ENCODE measurements around the gene ZFYVE27. TPM values are rescaled to one million over a fixed set of nuclear protein-coding genes. Genes with fewer than 3 reads are reported as not detected.
A peak's percentile ranks its signal among the peaks of the same experiment; 100 is the strongest.

The ZFYVE27 gene
- total and polyA plus RNA-seq, 2 donors from 2014 or later: 23.3 to 34.4 TPM

- H3K36me3 ChIP-seq (ENCODE audit: control insufficient read depth in 2 of 3, insufficient read depth in 3 of 3, low read length in 3 of 3): peaks cover 3 to 74% (median 38%) of the 10 kb centered on the region in 3 donors
- H3K27ac ChIP-seq (ENCODE audit: low read depth in 2 of 2, low read length in 2 of 2): no peak overlapping the region
- intact Hi-C loops (cut with DNase I): no loop called here
- H3K4me3 ChIP-seq (ENCODE audit: low read length in 3 of 3): no peak overlapping the region
- H3K4me1 ChIP-seq (ENCODE audit: control insufficient read depth in 2 of 3, insufficient read depth in 2 of 3, low read depth in 1 of 3, low read length in 3 of 3): no peaks in the 10 kb centered on the region
- DNase-seq (peak in 1 of 5 donors; percentile 41), FAIRE-seq (no peak)
- H3K9ac ChIP-seq (ENCODE audit: low read length in 3 of 3): no peak overlapping the region
- H3K9me3 ChIP-seq (ENCODE audit: control insufficient read depth in 2 of 3, insufficient read depth in 1 of 3, low read length in 3 of 3): no peaks in the 10 kb centered on the region
- no peaks in the 10 kb centered on the region for H3K27me3 ChIP-seq (ENCODE audit: control insufficient read depth, insufficient read depth, low read length)
- TF ChIP-seq, protein P1, sequence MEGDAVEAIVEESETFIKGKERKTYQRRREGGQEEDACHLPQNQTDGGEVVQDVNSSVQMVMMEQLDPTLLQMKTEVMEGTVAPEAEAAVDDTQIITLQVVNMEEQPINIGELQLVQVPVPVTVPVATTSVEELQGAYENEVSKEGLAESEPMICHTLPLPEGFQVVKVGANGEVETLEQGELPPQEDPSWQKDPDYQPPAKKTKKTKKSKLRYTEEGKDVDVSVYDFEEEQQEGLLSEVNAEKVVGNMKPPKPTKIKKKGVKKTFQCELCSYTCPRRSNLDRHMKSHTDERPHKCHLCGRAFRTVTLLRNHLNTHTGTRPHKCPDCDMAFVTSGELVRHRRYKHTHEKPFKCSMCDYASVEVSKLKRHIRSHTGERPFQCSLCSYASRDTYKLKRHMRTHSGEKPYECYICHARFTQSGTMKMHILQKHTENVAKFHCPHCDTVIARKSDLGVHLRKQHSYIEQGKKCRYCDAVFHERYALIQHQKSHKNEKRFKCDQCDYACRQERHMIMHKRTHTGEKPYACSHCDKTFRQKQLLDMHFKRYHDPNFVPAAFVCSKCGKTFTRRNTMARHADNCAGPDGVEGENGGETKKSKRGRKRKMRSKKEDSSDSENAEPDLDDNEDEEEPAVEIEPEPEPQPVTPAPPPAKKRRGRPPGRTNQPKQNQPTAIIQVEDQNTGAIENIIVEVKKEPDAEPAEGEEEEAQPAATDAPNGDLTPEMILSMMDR (IDR thresholded peaks at IDR 0.05; ENCODE audit: borderline replicate concordance, extremely low read depth, insufficient read depth): no peak
Measured at GRCh38 chr10:97755718-97756117, 18.8 kb downstream of the ZFYVE27 start.

GRCh38 chr10:97757471-97757870 lies 20.5 kb downstream of the ZFYVE27 start:
- peak in 1 of 5 donors; percentile 33 for DNase-seq
- TF ChIP-seq, protein P1 (IDR thresholded peaks at IDR 0.05; ENCODE audit: borderline replicate concordance, extremely low read depth, insufficient read depth): no peak
- Histone ChIP-seq H3K4me3 (ENCODE audit: low read length in 3 of 3) (no peak overlapping the region), H3K9me3 (ENCODE audit: control insufficient read depth in 2 of 3, insufficient read depth in 1 of 3, low read length in 3 of 3) (no peaks in the 10 kb centered on the region), H3K9ac (ENCODE audit: low read length in 3 of 3) (no peak overlapping the region), H3K4me1 (ENCODE audit: control insufficient read depth in 2 of 3, insufficient read depth in 2 of 3, low read depth in 1 of 3, low read length in 3 of 3) (no peaks in the 10 kb centered on the region), H3K36me3 (ENCODE audit: control insufficient read depth in 2 of 3, insufficient read depth in 3 of 3, low read length in 3 of 3) (peaks cover 3 to 56% (median 25%) of the 10 kb centered on the region in 3 donors), H3K27ac (ENCODE audit: low read depth in 2 of 2, low read length in 2 of 2) (no peak overlapping the region), H3K27me3 (ENCODE audit: control insufficient read depth, insufficient read depth, low read length) (no peaks in the 10 kb centered on the region)
- intact Hi-C loops (cut with DNase I): no loop called here
- no peak for FAIRE-seq

DNA sequence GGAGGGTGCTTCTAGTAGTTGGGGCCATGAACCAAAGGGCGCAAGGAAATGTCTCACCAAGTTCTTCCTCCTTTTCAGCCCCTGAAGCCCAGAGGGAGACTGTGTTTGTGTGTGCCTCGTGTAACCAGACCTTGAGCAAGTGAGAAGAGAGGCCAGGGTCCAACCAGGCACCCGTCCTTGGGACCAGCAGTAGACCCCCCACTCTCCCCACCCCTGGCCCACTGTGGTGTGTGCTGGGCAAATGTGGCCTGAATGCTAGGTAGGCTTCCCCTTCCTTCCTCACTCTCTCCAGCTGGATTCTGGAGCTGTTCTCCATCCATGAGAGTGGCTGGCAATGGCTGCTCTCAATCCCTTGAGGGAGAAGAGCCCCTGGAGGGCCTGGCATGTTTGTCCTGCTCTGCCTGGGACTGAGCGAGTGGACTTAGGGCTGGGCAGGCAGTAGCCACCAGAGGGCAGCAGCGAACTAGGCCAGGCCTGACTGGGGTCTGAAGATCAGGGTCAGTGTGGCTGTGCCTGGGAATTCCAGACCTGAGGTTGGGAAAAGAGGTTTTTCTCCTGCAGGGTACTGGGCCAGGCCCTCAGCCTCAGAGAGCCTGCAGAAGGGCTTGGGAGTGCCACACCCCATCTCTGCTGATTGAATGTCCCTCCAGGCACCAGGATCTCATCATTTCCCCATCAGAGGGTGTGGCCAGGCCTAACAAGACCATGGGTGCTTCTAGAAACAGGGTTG lies 22.4 kb downstream of the ZFYVE27 start:
- H3K36me3 ChIP-seq (ENCODE audit: control insufficient read depth in 2 of 3, insufficient read depth in 3 of 3, low read length in 3 of 3): peaks cover 3 to 39% (median 17%) of the 10 kb centered on the region in 3 donors
- intact Hi-C loops (cut with DNase I): no loop called here
- no peak for FAIRE-seq
- TF ChIP-seq, protein P1 (IDR thresholded peaks at IDR 0.05; ENCODE audit: borderline replicate concordance, extremely low read depth, insufficient read depth): peak; percentile 76
- H3K9ac ChIP-seq (ENCODE audit: low read length in 3 of 3): no peak overlapping the region
- no peaks in the 10 kb centered on the region for H3K27me3 ChIP-seq (ENCODE audit: control insufficient read depth, insufficient read depth, low read length)
- peak in 4 of 5 donors; percentile 77 to 85 (median 78) for DNase-seq
- H3K4me1 ChIP-seq (ENCODE audit: control insufficient read depth in 2 of 3, insufficient read depth in 2 of 3, low read depth in 1 of 3, low read length in 3 of 3): no peaks in the 10 kb centered on the region
- H3K9me3 ChIP-seq (ENCODE audit: control insufficient read depth in 2 of 3, insufficient read depth in 1 of 3, low read length in 3 of 3): no peaks in the 10 kb centered on the region
- H3K27ac ChIP-seq (ENCODE audit: low read depth in 2 of 2, low read length in 2 of 2): no peak overlapping the region
- no peak overlapping the region for H3K4me3 ChIP-seq (ENCODE audit: low read length in 3 of 3)
